Activated CD8-positive, alpha-beta T cell treated with anti-CD3 and anti-CD28 coated beads, Interleukin-2, amount 10 ng/mL, durations not matched to agents 7 days and 5 days (primary cell): ENCODE results near the gene USH1G. TPM values are rescaled to one million over a fixed set of nuclear protein-coding genes. Genes with fewer than 3 reads are reported as not detected.
"Not testable (repeated sequence)": the region's sequence is repeated elsewhere in the genome, so short reads cannot be mapped to it uniquely, and the experiment has no call there.

Experiments used
- ATAC-seq: fragments of 150-1000 bp; cut with Tn5 transposase; one replicate; pipeline ENCODE4 v1.10.0; 2021; ENCODE audit warnings: moderate library complexity
- CTCF ChIA-PET: fragments of 350-600 bp; sonication (Branson Sonifier 250); formaldehyde crosslinking; loops from one replicate; lab custom pipeline; 2021; ENCODE audit warnings: antibody characterized with exemption; lab: Charles Lee
- POLR2A ChIA-PET: fragments of 350-600 bp; sonication (Branson Sonifier 250); formaldehyde crosslinking; loops from one replicate; lab custom pipeline; 2021; ENCODE audit warnings: antibody characterized with exemption; lab: Charles Lee
- DNase-seq: peaks from one replicate; pipeline ENCODE4 v3.0.0-alpha.2; 2020
- H3K27ac Mint-ChIP-seq: one replicate; pipeline ENCODE4 v1.8.0; 2021; ENCODE audit warnings: mild to moderate bottlenecking, mixed read lengths
- H3K27me3 Mint-ChIP-seq: one replicate; pipeline ENCODE4 v1.8.0; 2021; ENCODE audit warnings: low read depth, mixed read lengths
- H3K36me3 Mint-ChIP-seq: one replicate; pipeline ENCODE4 v1.8.0; 2021; ENCODE audit warnings: low read depth, mixed read lengths
- H3K4me1 Mint-ChIP-seq: one replicate; pipeline ENCODE4 v1.8.0; 2021; ENCODE audit warnings: low read depth, mixed read lengths
- H3K4me3 Mint-ChIP-seq: one replicate; pipeline ENCODE4 v1.8.0; 2021; ENCODE audit warnings: mild to moderate bottlenecking, mixed read lengths
- H3K9me3 Mint-ChIP-seq: one replicate; pipeline ENCODE4 v1.8.0; 2022; ENCODE audit warnings: mixed read lengths; ENCODE audit not compliant: insufficient read depth
- total RNA-seq, 2 experiments: library from RNA; stranded (reverse); gene quantifications; one replicate each; pipeline ENCODE4 v1.2.3, GENCODE V29; 2021

USH1G gene
- total RNA-seq, 2 experiments from 2014 or later: not detected

- DNase-seq (no peak), ATAC-seq (no peak)
- POLR2A ChIA-PET: interaction anchor here (1.3 kb wide), 1 partner anchor 24 kb away, joined by 3 read pairs; no protein-coding TSS in a partner anchor
- H3K4me1 Mint-ChIP-seq: peaks cover 27% of the 10 kb centered on the region
- no peak overlapping the region for H3K27ac Mint-ChIP-seq
- CTCF ChIA-PET: interaction anchor here (1.3 to 6.7 kb wide), 3 partner anchors 13 to 88 kb away, joined by 3 to 76 read pairs (median 4); partner anchors contain the start of gene GRIN2C
- peaks cover 5% of the 10 kb centered on the region for H3K27me3 Mint-ChIP-seq
- no peaks in the 10 kb centered on the region for H3K9me3 Mint-ChIP-seq
- H3K36me3 Mint-ChIP-seq: peaks cover 2% of the 10 kb centered on the region
- H3K4me3 Mint-ChIP-seq: no peak overlapping the region
Measured at GRCh38 chr17:74875977-74876593, 47.0 kb downstream of the USH1G start.

DNA sequence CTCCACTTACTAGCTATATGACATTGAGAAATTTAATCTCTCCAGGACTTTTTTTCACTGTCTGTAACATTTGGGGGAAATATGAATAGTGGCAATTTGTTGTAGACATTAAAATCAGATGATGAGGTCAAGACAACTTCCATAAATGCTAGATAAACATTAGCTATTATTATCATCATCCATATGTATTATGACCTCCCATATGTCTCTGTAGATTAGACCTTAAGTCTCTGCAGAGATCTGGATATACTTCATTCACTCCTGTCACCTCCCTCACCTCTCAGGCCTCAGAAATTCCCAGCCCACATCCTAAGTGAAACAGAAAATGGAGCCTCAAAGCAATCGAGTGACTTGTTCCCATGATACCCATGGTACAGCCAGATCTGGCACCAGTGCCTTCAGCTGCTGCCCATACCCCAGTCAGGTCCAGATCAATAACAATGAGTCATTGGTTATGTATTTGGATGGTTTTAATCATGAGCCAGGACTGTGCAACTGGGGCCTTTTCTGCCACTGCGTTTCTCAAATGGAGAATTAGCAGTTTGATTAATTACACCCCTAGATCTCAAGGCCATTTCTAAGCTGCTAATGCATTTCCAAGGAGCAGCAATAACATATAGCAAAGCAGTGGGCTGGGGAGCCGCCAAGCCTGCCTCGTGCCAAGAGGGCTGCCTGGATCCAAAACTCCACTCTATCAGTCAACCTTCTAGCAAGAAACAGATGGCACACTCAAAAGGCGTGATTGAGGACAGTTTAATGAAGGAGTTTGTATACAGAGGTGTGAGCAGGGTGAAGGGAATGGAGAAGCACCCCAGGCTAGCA lies 47.7 kb downstream of the USH1G start:
- no peak overlapping the region for H3K27ac Mint-ChIP-seq
- peaks cover 31% of the 10 kb centered on the region for H3K4me1 Mint-ChIP-seq
- H3K9me3 Mint-ChIP-seq: no peaks in the 10 kb centered on the region
- ChIA-PET POLR2A (interaction anchor here (1.3 kb wide), 1 partner anchor 23 kb away, joined by 3 read pairs; no protein-coding TSS in a partner anchor), CTCF (interaction anchor here (1.0 to 6.7 kb wide), 5 partner anchors 12 to 87 kb away, joined by 3 to 76 read pairs (median 4); partner anchors contain the start of gene GRIN2C)
- H3K4me3 Mint-ChIP-seq: no peak overlapping the region
- peaks cover 3% of the 10 kb centered on the region for H3K27me3 Mint-ChIP-seq
- no peak for ATAC-seq
- no peak for DNase-seq
- peaks cover 4% of the 10 kb centered on the region for H3K36me3 Mint-ChIP-seq

DNA sequence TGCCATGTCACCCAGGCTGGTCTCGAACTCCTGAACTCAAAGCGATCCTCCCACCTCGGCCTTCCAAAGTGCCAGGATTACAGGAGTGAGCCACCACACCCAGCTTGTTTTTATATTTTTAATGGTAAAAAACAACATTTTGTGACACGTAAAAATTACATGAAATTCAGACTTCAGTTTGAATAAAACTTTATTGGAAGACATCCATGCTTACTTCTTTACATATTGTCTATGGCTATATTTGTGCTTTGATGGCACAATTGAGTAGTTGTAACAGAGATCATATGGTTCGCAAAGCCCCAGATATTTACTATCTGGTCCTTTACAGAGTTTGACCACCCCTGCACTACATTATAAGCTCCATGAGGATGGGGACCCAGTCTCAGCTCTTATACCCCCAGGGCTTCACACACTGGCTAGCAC lies 48.4 kb downstream of the USH1G start:
- Mint-ChIP-seq H3K4me1 (peaks cover 31% of the 10 kb centered on the region), H3K36me3 (peaks cover 4% of the 10 kb centered on the region), H3K9me3 (no peaks in the 10 kb centered on the region), H3K4me3 (no peak overlapping the region), H3K27me3 (peaks cover under 1% of the 10 kb centered on the region), H3K27ac (no peak overlapping the region)
- CTCF ChIA-PET: interaction anchor here (1.0 to 6.7 kb wide), 4 partner anchors 12 to 86 kb away, joined by 3 to 76 read pairs (median 4); partner anchors contain the start of gene GRIN2C
- no peak for DNase-seq
- POLR2A ChIA-PET: interaction anchor here (0.6 to 2.5 kb wide), 2 partner anchors 13 to 128 kb away, joined by 3 to 9 read pairs; no protein-coding TSS in a partner anchor
- no peak for ATAC-seq

GRCh38 chr17:74873874-74874614 lies 49.0 kb downstream of the USH1G start:
- Mint-ChIP-seq H3K27ac (peak overlapping the region; percentile 83), H3K9me3 (no peaks in the 10 kb centered on the region), H3K4me1 (peaks cover 31% of the 10 kb centered on the region), H3K4me3 (peak overlapping the region; percentile 82), H3K27me3 (no peaks in the 10 kb centered on the region), H3K36me3 (peaks cover 4% of the 10 kb centered on the region)
- POLR2A ChIA-PET: interaction anchor here (0.6 to 2.5 kb wide), 10 partner anchors 8 to 456 kb away, joined by 3 to 9 read pairs (median 4); partner anchors contain the start of genes GGA3 and MRPS7
- ATAC-seq (no peak), DNase-seq (no peak)
- CTCF ChIA-PET: interaction anchor here (1.0 to 18.9 kb wide), 10 partner anchors 11 to 138 kb away, joined by 3 to 294 read pairs (median 4); partner anchors contain the start of genes GRIN2C and RAB37

DNA sequence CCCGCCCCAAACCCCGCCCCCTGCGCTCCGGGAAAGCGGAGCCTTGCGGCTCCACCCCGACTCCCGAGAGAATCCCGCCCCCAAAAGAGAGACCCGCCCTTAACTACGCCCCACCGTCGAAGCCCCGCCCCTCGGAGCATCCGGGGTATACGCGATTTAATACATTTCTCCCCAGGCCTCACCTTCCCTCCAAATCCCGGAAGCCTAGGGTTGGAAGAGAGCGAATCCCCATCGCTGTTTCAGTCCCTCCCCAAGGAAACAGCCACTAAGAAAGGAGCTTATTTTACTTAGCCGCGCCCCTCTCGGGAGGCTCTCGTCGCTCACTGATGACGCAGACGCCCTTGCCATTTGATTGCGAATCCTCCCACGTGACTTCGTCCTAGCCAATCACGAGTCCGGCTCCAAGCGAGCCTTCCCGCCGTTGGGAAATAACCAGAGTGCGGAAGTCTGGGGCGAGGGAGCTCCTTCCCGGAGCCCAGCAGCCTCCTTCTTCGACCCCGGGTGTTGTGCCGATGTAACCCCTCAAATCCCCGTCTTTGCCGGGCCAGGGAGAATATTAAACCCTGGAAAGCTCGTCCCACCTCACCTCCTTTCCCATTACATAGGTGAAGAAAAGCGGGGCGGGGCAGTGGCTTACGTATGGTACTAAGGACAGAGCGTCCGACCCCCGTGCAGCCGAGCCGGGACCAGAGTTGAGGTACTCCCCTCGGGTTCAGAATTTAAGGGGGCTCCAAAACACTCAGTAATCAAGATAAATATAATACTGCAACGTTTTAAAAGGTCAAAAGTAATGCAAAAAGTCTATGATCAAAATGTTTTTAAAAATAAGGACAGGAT lies 49.8 kb downstream of the USH1G start:
- Mint-ChIP-seq H3K27me3 (no peaks in the 10 kb centered on the region), H3K27ac (peak overlapping the region; percentile 83), H3K36me3 (peaks cover 4% of the 10 kb centered on the region), H3K4me1 (peaks cover 33% of the 10 kb centered on the region), H3K4me3 (peak overlapping the region; percentile 82), H3K9me3 (no peaks in the 10 kb centered on the region)
- DNase-seq (peak; percentile 100), ATAC-seq (peak; percentile 97)
- ChIA-PET CTCF (interaction anchor here (0.6 to 18.9 kb wide), 11 partner anchors 10 to 216 kb away, joined by 3 to 294 read pairs (median 6); partner anchors contain the start of genes GRIN2C and RAB37), POLR2A (interaction anchor here (0.6 to 2.5 kb wide), 19 partner anchors 9 to 457 kb away, joined by 3 to 9 read pairs (median 4); partner anchors contain the start of genes GGA3, MRPS7, RAB37 and SLC25A19)

DNA sequence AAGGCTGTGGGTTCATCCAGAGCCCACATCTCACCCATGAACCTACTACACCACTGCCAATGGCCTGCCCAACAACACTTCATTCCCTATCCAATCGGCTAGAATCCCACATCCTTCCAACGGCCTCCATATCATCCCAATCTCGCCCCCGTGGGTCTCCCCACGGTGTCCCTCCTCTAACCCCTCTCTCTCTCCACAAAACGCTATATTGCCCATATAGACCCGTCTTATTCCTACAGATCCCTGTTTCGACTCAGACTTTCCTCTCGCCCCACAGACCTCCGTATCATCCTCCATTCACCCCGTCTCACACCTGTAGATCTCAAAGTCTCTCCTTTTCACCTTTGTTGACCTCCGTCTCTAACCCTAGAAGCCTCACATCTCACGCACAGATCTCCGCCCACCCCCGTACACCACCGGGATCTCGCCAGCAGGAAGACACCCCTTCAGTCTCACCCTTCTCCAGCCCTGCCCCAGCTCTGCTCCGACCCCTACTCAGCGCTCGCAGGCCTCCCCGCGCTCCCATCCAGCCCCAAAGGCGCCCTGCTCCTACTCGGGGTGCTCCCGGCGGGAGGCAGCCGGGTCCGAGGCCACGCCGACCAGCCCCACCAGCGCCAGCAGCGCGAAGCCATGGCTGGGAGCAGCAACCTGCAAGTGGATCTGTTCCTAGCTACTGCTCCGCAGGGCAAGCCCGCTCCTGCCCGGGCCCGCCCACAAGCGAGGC lies 50.6 kb downstream of the USH1G start, which contains the start of gene FDXR:
TSS of gene FDXR (minus strand) at position 682 of the 724 bp plus-strand sequence. CDS start at position 632, 50 bp downstream.
- no peaks in the 10 kb centered on the region for H3K9me3 Mint-ChIP-seq
- peak; percentile 20 for ATAC-seq
- H3K4me3 Mint-ChIP-seq: peak within 1 kb of the TSS; percentile 82
- peak within 1 kb of the TSS; percentile 83 for H3K27ac Mint-ChIP-seq
- no peaks in the 10 kb centered on the region for H3K27me3 Mint-ChIP-seq
- DNase-seq: no peak
- CTCF ChIA-PET: interaction anchor here (0.6 to 18.9 kb wide), 11 partner anchors 9 to 215 kb away, joined by 3 to 294 read pairs (median 6); partner anchors contain the start of genes GRIN2C and RAB37
- peaks cover 33% of the 10 kb centered on the region for H3K4me1 Mint-ChIP-seq
- peaks cover 4% of the 10 kb centered on the region for H3K36me3 Mint-ChIP-seq
- POLR2A ChIA-PET: interaction anchor here (0.6 to 2.5 kb wide), 16 partner anchors 8 to 417 kb away, joined by 3 to 9 read pairs (median 4); partner anchors contain the start of genes GGA3, MRPS7, RAB37 and SLC25A19

DNA sequence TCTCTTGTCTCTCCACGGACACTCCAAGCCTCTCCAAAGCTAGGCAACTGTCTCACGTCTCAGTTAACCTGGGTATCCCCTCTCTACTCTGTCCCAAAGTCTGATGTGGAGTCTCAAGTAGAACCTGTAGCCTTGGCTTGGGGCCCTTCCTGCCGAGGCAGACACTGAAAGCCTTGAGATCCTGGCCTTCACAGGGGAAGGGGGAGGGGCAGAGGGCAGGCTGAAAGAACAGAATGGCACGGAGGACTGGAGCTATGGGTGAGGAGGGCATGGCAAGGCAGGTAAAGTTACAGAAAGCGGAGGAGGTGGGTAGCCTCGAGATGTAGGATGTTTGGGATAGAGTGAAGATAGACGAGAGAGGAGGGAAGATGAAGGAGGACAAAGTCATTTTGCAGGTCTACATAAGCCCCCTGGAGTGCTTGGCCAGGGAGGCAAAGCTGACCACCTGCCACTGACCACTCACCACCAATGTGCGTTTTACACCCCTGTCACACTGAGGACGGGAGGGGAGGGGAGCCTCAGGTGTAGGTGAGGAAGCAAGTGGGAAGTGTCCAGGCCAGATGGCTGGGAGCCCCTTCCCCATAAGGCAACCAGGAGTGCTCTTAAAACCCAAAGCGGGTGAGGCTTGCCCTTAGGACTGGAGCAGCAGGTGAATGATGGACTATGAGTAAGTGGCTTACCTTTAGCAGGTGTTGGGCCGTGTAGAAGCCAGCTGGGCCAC lies 51.5 kb downstream of the USH1G start:
- POLR2A ChIA-PET: no interaction called here
- Mint-ChIP-seq H3K36me3 (peaks cover 5% of the 10 kb centered on the region), H3K9me3 (no peaks in the 10 kb centered on the region), H3K4me1 (peaks cover 33% of the 10 kb centered on the region), H3K27ac (peak overlapping the region; percentile 47), H3K4me3 (peak overlapping the region; percentile 82), H3K27me3 (no peaks in the 10 kb centered on the region)
- CTCF ChIA-PET: interaction anchor here (6.7 to 18.9 kb wide), 2 partner anchors 8 to 81 kb away, joined by 76 to 294 read pairs; partner anchors contain the start of gene GRIN2C
- ATAC-seq (no peak), DNase-seq (no peak)

DNA sequence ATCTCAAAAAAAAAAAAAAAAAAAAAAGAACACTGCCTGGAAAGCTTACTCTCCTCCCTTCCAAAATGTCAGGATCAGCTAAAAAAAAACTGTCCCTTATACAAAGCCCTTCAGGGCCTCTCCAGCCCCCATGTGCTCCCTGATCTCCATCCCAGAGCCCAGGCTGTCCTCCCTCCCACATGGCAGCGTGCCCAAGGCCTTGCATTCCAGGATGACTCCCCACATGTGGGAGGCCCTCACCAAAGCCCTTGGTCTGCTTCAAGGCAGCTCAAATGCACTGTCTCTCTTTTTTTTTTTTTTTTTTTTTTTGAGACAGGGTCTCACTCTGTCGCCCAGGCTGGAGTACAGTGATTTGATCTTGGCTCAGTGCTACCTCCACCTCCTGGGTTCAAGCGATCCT lies 52.5 kb downstream of the USH1G start:
- no peak overlapping the region for H3K27ac Mint-ChIP-seq
- ChIA-PET CTCF (interaction anchor here (6.7 to 18.9 kb wide), 2 partner anchors 7 to 80 kb away, joined by 76 to 294 read pairs; partner anchors contain the start of gene GRIN2C), POLR2A (interaction anchor here (1.0 kb wide), 1 partner anchor 9 kb away, joined by 4 read pairs; no protein-coding TSS in a partner anchor)

DNA sequence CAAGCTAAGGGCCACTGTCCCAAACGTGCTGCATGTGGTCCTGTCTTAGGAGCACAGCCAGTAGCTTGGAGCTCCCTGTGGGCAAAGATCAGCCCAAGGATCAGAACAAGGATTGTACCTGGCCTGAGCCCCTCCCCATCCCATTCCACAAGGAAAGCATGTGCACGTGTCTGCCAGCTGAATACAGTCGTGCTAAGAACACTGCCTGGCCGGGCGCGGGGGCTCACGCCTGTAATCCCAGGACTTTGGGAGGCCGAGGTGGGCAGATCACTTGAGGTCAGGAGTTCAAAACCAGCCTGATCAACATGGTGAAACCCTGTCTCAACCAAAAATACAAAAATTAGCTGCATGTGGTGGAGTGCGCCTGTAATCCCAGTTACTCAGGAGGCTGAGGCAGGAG lies 53.0 kb downstream of the USH1G start:
- POLR2A ChIA-PET: interaction anchor here (1.0 kb wide), 1 partner anchor 8 kb away, joined by 4 read pairs; no protein-coding TSS in a partner anchor
- not testable (repeated sequence) for H3K27me3 Mint-ChIP-seq

More for the DNA sequence above, 52.5 kb downstream of the USH1G start:
- Mint-ChIP-seq H3K4me3 (no peak overlapping the region), H3K9me3 (no peaks in the 10 kb centered on the region), H3K36me3 (peaks cover 5% of the 10 kb centered on the region), H3K27me3 (no peaks in the 10 kb centered on the region), H3K4me1 (peaks cover 33% of the 10 kb centered on the region)
- ATAC-seq (no peak), DNase-seq (no peak)

More for the DNA sequence above, 53.0 kb downstream of the USH1G start:
- peaks cover 30% of the 10 kb centered on the region for H3K4me1 Mint-ChIP-seq
- DNase-seq, H3K4me3 Mint-ChIP-seq, H3K9me3 Mint-ChIP-seq, H3K27ac Mint-ChIP-seq, ATAC-seq, H3K36me3 Mint-ChIP-seq: not testable (repeated sequence)
- CTCF ChIA-PET: interaction anchor here (6.7 to 18.9 kb wide), 2 partner anchors 7 to 80 kb away, joined by 76 to 294 read pairs; partner anchors contain the start of gene GRIN2C
